ENCODE data around the gene GSK3A. TPM values are rescaled to one million over a fixed set of nuclear protein-coding genes. Genes with fewer than 3 reads are reported as not detected.

GSK3A gene
- polyA plus RNA-seq, 3 donors = 67.9 to 72.6 (median 69.1) TPM

Other genes with a start within 250 kb of the GSK3A start
- under 1 TPM in 1 of 3 donors, not detected in 2; 0.62 TPM for gene ATP1A3, start 248.4 kb downstream of the GSK3A start, polyA plus RNA-seq (ENCODE audit: insufficient read length in 3 of 3)
- gene GRIK5, start 172.4 kb downstream of the GSK3A start, polyA plus RNA-seq (ENCODE audit: insufficient read length in 3 of 3) = 10 to 100 TPM; 19.1 to 20.0 (median 19.4) TPM
- gene ZNF574, start 166.4 kb downstream of the GSK3A start, polyA plus RNA-seq (ENCODE audit: insufficient read length in 3 of 3) = 10 to 100 TPM; 12.1 to 15.1 (median 14.0) TPM
- gene POU2F2, start 110.2 kb downstream of the GSK3A start, polyA plus RNA-seq (ENCODE audit: insufficient read length in 3 of 3) = 1 to 10 TPM in 2 of 3 donors, under 1 TPM in 1; 0.72 to 1.3 (median 1.1) TPM
- gene DEDD2, start 24.9 kb downstream of the GSK3A start, polyA plus RNA-seq (ENCODE audit: insufficient read length in 3 of 3) = 10 to 100 TPM; 21.8 to 25.7 (median 22.3) TPM
- gene ZNF526, start 22.3 kb downstream of the GSK3A start, polyA plus RNA-seq (ENCODE audit: insufficient read length in 3 of 3) = 1 to 10 TPM; 7.4 to 8.9 (median 8.3) TPM
- 10 to 100 TPM; 50.1 to 63.8 (median 56.2) TPM for gene ERF, start 12.5 kb upstream of the GSK3A start, polyA plus RNA-seq (ENCODE audit: insufficient read length in 3 of 3)
- 10 to 100 TPM; 34.0 to 42.0 (median 39.2) TPM for gene CIC, start 26.6 kb upstream of the GSK3A start, polyA plus RNA-seq (ENCODE audit: insufficient read length in 3 of 3)
- 1 to 10 TPM in 2 of 3 donors, under 1 TPM in 1; 0.86 to 1.6 (median 1.3) TPM for gene PRR19, start 59.5 kb upstream of the GSK3A start, polyA plus RNA-seq (ENCODE audit: insufficient read length in 3 of 3)
- gene PAFAH1B3, start 60.0 kb upstream of the GSK3A start, polyA plus RNA-seq (ENCODE audit: insufficient read length in 3 of 3) = 10 to 100 TPM; 77.1 to 83.4 (median 80.5) TPM
- under 1 TPM; 0.61 to 0.97 (median 0.72) TPM for gene TMEM145, start 70.7 kb upstream of the GSK3A start, polyA plus RNA-seq (ENCODE audit: insufficient read length in 3 of 3)
- gene MEGF8, start 83.0 kb upstream of the GSK3A start, polyA plus RNA-seq (ENCODE audit: insufficient read length in 3 of 3) = 10 to 100 TPM; 36.3 to 37.9 (median 36.7) TPM
- gene CNFN, start 147.7 kb upstream of the GSK3A start, polyA plus RNA-seq (ENCODE audit: insufficient read length in 3 of 3) = 1 to 10 TPM in 1 of 3 donors, under 1 TPM in 2; 0.94 to 1.4 (median 0.96) TPM
- gene LIPE, start 184.8 kb upstream of the GSK3A start, polyA plus RNA-seq (ENCODE audit: insufficient read length in 3 of 3) = 10 to 100 TPM in 1 of 3 donors, 1 to 10 TPM in 2; 8.2 to 11.4 (median 9.1) TPM
- under 1 TPM in 2 of 3 donors, not detected in 1; 0.17 to 0.23 TPM for gene CXCL17, start 200.3 kb upstream of the GSK3A start, polyA plus RNA-seq (ENCODE audit: insufficient read length in 3 of 3)

All from right renal cortex interstitium (tissue), 3 donors.